WTC11 (cell line): ENCODE results near the gene COG4.

ENCODE experiments used
- CTCF ChIP-seq: fragments of 200-600 bp; IDR thresholded peaks from 2 replicates; pipeline ENCODE4 v1.8.0; 2022; ENCODE audit warnings: antibody characterized with exemption
- GABPB1 ChIP-seq: sonication (generic); formaldehyde crosslinking; IDR thresholded peaks from 2 replicates; pipeline ENCODE4 v1.8.1; 2023; ENCODE audit warnings: mild to moderate bottlenecking, missing genetic modification reagents
- JUN ChIP-seq: sonication (generic); formaldehyde crosslinking; IDR thresholded peaks from 2 replicates; pipeline ENCODE4 v1.8.0; 2023; ENCODE audit warnings: mild to moderate bottlenecking, missing genetic modification reagents
- KAT7 ChIP-seq: sonication (generic); formaldehyde crosslinking; IDR thresholded peaks from 2 replicates; pipeline ENCODE4 v1.8.1; 2023; ENCODE audit warnings: missing genetic modification reagents, mild to moderate bottlenecking, borderline replicate concordance
- SOX15 ChIP-seq: fragments of 250-450 bp; sonication (Bioruptor Pico); IDR thresholded peaks from 2 replicates; pipeline ENCODE4 v1.9.0; 2021; ENCODE audit warnings: mild to moderate bottlenecking
- TF ChIP-seq, protein P1 (sequence below): sonication (generic); formaldehyde crosslinking; IDR thresholded peaks from 2 replicates; pipeline ENCODE4 v1.8.1; 2023; ENCODE audit warnings: mild to moderate bottlenecking, missing genetic modification reagents
- TF ChIP-seq, protein P2 (sequence below): sonication (generic); formaldehyde crosslinking; IDR thresholded peaks from 2 replicates; pipeline ENCODE4 v1.8.1; 2023; ENCODE audit warnings: mild to moderate bottlenecking, missing genetic modification reagents, moderate library complexity
- TF ChIP-seq, protein P3 (sequence below): sonication (generic); formaldehyde crosslinking; IDR thresholded peaks from 2 replicates; pipeline ENCODE4 v1.8.1; 2023; ENCODE audit warnings: mild to moderate bottlenecking, moderate library complexity, missing genetic modification reagents

DNA sequence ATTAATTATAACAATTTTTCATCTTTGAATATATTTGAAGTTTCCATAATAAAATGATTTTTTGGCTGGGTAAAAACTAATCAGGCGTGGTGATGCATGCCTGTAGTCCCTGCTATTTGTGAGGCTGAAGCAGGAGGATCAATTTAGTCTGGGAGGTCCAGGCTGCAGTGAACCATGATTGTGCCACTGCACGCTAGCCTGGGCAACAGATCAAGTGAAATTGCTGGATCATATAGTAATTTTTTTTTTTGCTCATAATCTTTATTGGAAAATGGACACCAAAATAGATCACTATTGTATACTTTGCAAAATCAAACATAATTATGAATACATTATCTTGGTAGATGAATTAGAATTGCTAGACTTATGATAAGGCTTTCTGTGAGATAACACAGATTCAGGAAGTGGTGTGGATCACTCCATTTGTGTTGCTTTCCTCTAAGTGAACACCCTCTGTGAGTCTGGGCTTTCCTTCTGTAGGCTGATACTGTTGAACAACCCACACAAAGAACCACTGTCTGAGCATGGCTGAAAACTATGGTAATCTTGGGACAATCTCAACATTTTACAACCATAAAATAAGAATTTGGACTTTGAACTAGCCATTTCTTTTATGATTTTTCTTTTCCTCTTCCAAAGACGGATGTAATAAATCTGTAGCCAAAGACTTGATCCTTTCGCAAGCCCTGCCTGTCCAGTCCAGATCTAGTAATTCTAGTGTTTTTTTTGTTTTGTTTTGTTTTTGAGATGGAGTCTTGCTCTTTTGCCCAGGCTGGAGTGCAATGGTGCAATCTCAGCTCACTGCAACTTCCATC is 78.9 kb downstream of the COG4 start:
- TF ChIP-seq SOX15 (CRISPR knock-in tag) (no peak), CTCF (no peak), KAT7 (no peak), GABPB1 (CRISPR knock-in tag) (no peak), JUN (CRISPR knock-in tag) (no peak)
- TF ChIP-seq, protein P1, sequence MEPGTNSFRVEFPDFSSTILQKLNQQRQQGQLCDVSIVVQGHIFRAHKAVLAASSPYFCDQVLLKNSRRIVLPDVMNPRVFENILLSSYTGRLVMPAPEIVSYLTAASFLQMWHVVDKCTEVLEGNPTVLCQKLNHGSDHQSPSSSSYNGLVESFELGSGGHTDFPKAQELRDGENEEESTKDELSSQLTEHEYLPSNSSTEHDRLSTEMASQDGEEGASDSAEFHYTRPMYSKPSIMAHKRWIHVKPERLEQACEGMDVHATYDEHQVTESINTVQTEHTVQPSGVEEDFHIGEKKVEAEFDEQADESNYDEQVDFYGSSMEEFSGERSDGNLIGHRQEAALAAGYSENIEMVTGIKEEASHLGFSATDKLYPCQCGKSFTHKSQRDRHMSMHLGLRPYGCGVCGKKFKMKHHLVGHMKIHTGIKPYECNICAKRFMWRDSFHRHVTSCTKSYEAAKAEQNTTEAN (CRISPR knock-in tag), result no peak
- TF ChIP-seq, protein P2, sequence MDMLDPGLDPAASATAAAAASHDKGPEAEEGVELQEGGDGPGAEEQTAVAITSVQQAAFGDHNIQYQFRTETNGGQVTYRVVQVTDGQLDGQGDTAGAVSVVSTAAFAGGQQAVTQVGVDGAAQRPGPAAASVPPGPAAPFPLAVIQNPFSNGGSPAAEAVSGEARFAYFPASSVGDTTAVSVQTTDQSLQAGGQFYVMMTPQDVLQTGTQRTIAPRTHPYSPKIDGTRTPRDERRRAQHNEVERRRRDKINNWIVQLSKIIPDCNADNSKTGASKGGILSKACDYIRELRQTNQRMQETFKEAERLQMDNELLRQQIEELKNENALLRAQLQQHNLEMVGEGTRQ (CRISPR knock-in tag), result no peak
- TF ChIP-seq, protein P3, sequence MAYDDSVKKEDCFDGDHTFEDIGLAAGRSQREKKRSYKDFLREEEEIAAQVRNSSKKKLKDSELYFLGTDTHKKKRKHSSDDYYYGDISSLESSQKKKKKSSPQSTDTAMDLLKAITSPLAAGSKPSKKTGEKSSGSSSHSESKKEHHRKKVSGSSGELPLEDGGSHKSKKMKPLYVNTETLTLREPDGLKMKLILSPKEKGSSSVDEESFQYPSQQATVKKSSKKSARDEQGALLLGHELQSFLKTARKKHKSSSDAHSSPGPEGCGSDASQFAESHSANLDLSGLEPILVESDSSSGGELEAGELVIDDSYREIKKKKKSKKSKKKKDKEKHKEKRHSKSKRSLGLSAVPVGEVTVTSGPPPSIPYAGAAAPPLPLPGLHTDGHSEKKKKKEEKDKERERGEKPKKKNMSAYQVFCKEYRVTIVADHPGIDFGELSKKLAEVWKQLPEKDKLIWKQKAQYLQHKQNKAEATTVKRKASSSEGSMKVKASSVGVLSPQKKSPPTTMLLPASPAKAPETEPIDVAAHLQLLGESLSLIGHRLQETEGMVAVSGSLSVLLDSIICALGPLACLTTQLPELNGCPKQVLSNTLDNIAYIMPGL, result no peak
